HG03457 (cell line): ENCODE measurements around the gene SRGAP3.

ENCODE experiments used
- ATAC-seq: cut with Tn5 transposase; IDR thresholded peaks from one replicate; pipeline ENCODE4 v1.9.1; 2021; ENCODE audit warnings: moderate number of reproducible peaks; ENCODE audit not compliant: unreplicated experiment

SRGAP3 gene

DNA sequence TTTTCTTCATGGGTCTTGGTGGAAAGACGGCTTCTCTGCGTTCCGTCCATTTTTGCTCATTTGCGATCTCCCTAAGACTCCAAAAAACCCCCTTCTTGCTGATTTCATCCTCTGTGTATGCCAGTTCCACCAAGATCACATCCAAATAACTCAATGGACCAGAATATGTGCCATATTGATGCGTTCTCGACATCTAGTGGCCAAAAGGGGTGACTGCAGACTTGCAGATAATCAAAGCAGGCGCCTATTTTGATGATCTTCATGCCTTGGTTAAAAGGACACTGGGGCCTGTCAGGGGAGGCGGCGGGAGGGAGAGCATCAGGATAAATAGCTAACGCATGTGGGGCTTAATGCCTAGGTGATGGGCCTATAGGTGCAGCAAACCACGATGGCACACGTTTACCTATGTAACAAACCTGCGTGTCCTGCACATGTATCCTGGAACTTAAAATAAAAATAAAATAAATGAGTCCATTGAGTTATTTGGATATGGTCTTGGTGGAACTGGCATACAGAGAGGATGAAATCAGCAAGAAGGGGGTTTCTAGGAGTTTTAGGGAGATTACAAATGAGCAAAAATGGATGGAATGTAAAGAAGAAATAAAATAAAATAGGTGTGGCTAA is 182.0 kb downstream of the SRGAP3 start:
- no peak for ATAC-seq

DNA sequence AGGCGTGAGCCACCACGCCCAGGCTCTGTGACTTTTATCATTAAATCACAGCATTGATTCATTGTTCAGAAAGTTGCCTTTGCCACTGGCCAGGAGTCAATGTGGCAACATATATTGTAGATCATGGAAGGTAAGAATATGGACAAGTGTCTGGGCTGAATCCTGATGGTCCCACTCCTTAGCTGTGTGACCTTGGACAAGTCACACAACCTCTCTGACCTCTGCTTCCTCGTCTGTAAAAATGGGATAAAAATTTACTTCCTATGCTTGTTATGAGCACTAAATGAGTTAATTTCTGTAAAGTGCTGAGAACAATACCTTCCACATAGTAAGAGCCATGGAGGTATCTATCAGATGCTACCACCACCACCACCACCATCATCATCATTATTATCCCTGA is 182.7 kb downstream of the SRGAP3 start:
- no peak for ATAC-seq

- no peak for ATAC-seq
These were observed 183.3 kb downstream of the SRGAP3 start for GRCh38 chr3:9066141-9066540.

GRCh38 chr3:9064850-9065249 is 184.6 kb downstream of the SRGAP3 start:
- ATAC-seq: no peak

DNA sequence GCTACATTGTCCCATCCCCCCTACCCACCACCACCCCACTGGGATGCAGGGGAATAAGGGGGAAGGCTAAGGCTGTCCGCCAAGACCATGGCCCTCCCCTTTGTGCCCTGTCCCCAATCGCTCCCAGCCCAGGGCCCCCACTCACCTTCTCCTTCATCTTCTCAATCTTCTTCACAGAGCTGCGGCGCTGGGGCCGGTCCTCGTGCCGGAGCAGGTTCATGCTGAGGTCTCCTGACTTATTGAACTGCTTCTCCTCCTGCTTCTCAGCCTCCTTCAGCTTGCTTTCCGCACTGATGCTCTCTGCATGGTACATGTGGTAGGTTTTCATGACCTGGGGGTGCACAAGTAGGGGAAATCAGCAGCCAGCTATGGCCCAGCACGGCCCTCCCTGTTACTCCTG is 185.2 kb downstream of the SRGAP3 start:
- no peak for ATAC-seq

- no peak for ATAC-seq
These were observed 186.9 kb downstream of the SRGAP3 start for GRCh38 chr3:9062570-9062969.

- no peak for ATAC-seq
These were observed 187.8 kb downstream of the SRGAP3 start for GRCh38 chr3:9061634-9062033.

DNA sequence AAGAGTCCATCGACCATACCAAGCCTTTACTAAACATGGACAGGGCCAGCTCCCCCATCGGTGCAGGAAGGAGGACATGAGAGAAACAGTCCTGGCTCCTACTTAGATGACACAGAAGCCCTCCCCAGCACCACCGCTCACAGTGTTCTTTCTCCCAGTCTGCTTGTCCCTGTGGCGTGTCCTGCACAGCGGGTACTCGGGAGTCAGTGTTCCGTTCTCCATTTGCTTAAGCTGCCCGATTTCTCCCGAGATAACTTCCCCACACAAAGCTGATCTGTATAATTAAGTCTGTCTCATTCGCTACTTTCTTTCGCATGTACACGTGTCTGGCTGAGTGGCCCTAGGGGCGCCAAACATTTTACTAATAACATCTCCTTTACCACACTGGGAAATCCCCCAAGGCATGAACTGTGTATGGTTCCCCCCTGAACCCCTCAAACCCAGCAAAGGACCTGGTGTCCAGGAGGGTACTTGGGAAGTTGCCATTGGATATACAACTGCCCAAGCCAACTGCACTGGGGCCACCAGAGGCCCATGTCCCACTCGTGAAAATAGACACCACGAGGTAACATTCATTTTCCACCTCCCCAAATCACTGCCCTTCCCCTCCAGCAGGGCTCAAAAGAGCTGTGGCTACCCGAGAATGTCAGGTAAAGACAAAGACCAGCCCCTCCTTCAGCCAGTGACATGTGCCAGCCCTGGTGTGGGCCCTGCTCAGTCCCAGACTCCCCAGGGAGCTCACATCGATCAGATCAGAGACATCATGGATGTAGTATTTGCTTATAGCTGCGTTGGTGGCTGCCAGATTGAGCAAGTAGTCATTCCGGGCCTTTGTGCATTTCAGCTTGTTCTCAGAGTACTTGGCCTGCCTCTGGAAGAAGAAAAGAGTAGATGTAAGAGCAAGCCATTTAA is 189.7 kb downstream of the SRGAP3 start:
- ATAC-seq: no peak

DNA sequence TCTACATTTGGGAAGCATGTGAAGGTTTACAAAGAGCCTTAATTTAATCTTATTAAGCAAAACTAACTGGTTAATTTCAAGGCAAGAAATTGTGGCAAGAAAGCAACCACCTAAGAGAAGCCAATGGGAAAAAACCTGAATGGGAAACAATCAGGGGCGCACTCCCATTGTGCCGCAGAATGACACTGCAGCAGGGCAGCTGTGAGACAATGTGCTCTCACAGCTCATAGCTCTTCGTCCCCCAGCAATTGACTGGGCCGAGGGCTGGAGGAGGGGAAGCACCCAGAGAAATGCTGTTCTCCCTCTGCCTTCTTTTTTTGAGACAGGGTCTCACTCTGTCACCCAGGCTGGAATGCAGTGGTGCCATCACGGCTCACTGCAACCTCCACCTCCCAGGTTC is 192.9 kb downstream of the SRGAP3 start:
- no peak for ATAC-seq

GRCh38 chr3:9047452-9048346 is 201.7 kb downstream of the SRGAP3 start:
- no peak for ATAC-seq

- no peak for ATAC-seq
These were observed 204.1 kb downstream of the SRGAP3 start for GRCh38 chr3:9045371-9045770.

DNA sequence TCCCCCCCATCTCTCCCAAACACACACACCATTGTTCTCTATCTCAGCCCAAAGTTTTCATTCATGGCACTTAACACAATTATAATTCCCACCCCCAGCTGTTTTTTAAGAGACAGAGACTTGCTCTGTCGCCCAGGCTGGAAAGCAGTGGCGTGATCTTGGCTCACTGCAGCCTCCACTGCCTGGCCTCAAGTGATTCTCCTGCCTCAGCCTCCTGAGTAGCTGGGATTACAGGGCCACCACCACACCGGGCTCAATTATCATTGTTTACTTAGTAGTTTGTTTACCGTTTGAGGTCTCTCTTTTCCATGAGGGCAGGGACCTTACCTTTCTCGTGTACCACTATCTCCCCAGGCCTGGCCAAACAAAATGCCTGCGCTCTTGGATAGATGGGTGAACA is 206.4 kb downstream of the SRGAP3 start:
- ATAC-seq: no peak

GRCh38 chr3:9041626-9042025 is 207.8 kb downstream of the SRGAP3 start:
- ATAC-seq: no peak

GRCh38 chr3:9040996-9041395 is 208.4 kb downstream of the SRGAP3 start:
- no peak for ATAC-seq

- no peak for ATAC-seq
These were observed 212.2 kb downstream of the SRGAP3 start for GRCh38 chr3:9037144-9037711.

- no peak for ATAC-seq
These were observed 212.9 kb downstream of the SRGAP3 start for GRCh38 chr3:9036404-9037131.

GRCh38 chr3:9035961-9036360 is 213.5 kb downstream of the SRGAP3 start:
- no peak for ATAC-seq

GRCh38 chr3:9035473-9035872 is 214.0 kb downstream of the SRGAP3 start:
- ATAC-seq: no peak

DNA sequence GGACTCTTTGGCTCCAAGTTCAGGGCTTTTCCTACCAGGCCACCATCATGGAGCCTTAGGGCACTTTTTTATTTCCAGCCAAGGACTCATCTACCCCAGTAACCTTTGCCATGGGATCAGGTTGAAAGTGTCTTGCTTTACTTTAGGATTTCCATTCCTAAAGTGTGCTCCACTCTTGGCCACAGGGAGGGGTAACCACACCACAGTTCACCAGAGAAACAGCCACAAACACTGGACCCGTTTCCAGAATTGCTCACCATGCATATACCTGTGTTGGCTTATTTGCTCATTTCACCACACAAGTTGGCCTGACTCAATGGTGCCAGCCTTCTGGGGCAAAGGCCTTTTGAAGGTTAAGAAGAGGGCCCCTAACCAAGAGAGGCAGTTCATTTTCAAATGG is 215.6 kb downstream of the SRGAP3 start:
- ATAC-seq: no peak

- no peak for ATAC-seq
These were observed 217.1 kb downstream of the SRGAP3 start for GRCh38 chr3:9032231-9032777.
